Esophagus squamous epithelium (tissue), 4 donors: ENCODE results near the gene SH2B2.

Experiments
- POLR2A ChIP-seq, 4 donors: fragments of 450-650 bp; IDR thresholded peaks; one replicate each; pipeline ENCODE4 v1.6.1; 2017; ENCODE audit warnings: antibody characterized with exemption in 4 of 4, mild to moderate bottlenecking in 4 of 4, moderate library complexity in 3 of 4
- TF ChIP-seq, protein P1 (sequence below), 6 experiments: fragments of 450-650 bp in 4 of 6; fragments of 200-600 bp in 2 of 6; sonication (generic) in 2 of 6; IDR thresholded peaks; one replicate each; pipeline ENCODE4 v1.5.1; 2016 to 2019; ENCODE audit warnings: antibody characterized with exemption in 6 of 6, mild to moderate bottlenecking in 4 of 6, moderate library complexity in 4 of 6

DNA sequence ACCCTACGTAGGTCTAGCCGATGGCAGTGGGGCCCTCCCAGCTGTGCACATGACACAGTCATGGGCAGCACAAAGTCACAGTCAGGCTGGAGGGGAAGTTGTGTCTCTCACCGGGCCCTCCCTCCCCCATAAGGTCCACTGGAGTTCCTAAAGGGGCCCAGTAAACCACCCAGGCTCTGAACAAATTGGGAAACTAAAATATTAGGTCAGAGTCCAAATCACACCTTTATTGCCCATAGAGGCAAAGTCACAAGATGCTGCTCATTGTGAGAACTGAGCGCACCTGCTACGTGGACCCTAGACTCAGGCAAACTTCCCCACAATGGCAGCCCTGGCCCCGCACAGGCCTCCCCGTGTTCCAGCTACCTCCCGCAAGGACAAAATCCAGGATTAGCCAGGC, 45.2 kb upstream of the SH2B2 start:
- TF ChIP-seq, protein P1, sequence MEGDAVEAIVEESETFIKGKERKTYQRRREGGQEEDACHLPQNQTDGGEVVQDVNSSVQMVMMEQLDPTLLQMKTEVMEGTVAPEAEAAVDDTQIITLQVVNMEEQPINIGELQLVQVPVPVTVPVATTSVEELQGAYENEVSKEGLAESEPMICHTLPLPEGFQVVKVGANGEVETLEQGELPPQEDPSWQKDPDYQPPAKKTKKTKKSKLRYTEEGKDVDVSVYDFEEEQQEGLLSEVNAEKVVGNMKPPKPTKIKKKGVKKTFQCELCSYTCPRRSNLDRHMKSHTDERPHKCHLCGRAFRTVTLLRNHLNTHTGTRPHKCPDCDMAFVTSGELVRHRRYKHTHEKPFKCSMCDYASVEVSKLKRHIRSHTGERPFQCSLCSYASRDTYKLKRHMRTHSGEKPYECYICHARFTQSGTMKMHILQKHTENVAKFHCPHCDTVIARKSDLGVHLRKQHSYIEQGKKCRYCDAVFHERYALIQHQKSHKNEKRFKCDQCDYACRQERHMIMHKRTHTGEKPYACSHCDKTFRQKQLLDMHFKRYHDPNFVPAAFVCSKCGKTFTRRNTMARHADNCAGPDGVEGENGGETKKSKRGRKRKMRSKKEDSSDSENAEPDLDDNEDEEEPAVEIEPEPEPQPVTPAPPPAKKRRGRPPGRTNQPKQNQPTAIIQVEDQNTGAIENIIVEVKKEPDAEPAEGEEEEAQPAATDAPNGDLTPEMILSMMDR (IDR thresholded peaks at IDR 0.05): no peak
- TF ChIP-seq POLR2A (IDR thresholded peaks at IDR 0.05): no peak
